ENCODE results near the gene ANKS1A.

ANKS1A gene

DNA sequence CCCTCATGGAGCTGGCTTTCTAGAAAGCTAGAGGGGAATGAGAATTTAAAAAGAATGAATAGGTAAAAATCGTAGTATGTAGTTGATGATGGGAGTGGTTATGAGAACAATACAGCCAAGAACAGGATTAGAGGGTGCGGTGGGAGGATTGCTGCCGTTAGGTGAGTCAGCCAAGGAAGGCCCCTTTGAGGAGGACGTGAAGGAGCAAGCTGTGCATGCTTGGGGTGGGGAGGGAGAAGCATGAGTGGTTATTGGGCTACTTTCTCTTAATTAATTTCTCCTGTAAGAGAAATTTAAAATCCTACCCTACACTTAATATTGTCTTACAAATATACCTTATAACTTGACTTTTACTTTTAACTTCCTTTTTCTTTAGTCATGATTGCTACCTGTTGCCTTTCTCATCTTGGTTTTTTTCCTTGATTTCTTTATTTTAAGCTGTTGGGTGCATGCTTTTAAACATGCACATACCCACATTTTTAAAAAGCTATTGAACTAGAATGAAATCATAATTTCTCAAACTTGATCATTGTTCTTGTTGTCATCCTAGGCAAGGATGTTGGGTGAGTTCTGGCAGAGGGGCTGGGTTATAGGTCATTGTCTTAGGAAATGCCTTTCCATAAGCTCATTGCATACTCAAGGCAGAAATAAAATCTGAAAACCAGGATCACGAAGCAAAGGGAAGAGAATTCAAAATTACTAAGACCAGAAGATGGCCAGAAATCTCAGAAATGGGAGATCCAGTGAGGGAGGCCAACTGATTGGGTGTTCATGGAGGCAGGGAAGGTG lies 137.6 kb downstream of the ANKS1A start:
- DNase-seq, result no peak

DNA sequence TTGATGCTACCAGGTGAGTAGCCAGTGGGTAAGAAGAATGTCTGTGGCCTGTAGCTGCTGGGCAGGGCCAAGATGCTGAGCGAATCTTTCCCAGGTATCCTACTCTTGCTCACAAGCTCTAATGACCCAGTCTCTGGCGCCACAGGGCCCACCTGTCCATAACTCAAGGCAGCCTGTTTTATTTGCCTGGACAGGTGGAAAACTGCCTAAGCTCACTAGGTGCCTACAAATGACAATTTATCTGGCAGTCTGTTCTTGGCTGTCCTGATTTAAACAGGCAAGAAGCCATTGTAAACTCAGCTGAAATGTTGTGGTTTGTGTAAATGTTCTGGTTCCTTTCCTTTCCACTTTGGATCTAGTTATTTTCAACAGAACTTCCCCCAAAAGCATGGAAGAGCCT lies 138.8 kb downstream of the ANKS1A start:
- DNase-seq, result no peak

DNA sequence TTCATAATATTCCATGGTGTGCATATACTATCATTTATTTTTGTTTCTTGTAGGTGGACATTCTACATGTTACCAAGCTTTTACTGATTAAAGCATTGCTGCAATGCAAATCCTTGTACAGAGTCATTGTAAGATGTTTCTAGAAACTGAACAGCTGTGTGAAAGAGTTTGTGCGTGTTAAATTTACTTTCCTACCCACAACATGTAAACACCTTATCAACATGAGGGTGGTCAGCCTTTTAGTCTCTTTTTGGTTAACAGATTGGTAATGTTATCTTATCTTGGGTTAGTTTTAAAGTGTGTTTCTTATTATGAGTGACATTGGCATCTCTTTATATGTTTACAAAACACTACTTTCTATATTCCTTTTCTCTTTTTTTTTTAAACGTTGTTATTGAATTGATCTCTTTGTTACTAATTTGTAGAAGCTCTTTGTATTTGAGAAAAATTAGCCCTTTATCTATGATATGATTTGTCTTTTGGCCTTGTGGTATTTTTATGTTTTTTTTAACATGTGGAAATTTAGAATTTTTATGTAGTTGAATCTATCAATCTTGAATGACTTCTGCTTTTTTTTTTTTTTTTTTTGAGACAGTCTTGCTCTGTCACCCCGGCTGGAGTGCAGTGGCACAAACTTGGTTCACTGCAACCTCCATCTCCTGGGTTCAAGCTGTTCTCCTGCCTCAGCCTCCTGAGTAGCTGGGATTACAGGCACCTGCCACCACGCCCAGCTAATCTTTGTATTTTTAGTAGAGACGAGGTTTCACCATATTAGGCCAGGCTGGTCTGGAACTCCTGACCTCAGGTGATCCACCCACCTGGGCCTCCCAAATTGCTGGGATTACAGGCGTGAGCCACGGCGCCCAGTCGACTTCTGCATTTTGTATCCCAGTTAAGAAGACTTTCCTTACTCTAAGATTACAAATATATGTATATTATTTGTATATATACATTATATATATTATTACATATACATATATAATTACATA lies 140.0 kb downstream of the ANKS1A start:
- DNase-seq, result no peak

DNA sequence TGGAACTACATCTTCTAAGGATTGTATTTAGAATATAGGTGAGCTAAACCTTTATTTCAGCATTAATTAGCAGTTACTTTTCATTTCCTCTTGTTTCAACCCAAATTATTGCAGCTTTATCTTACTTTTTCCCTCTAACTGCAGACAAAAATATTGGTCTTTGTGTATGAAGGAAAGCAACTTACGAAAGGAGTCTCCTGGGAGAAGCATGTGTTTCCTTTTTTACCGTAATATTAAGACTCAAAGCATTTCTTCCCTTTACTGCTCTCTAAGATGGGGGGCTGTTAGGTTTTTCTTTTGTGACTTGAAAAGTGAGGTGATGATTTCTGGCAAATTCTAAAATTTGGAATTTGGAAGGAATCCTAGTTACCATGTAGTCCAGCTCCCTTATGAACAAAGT lies 141.0 kb downstream of the ANKS1A start:
- DNase-seq, result no peak

- DNase-seq, result no peak
Observed at GRCh38 chr6:35031611-35032529, 142.8 kb downstream of the ANKS1A start.

GRCh38 chr6:35033683-35034082 lies 144.6 kb downstream of the ANKS1A start:
- no peak for DNase-seq

DNA sequence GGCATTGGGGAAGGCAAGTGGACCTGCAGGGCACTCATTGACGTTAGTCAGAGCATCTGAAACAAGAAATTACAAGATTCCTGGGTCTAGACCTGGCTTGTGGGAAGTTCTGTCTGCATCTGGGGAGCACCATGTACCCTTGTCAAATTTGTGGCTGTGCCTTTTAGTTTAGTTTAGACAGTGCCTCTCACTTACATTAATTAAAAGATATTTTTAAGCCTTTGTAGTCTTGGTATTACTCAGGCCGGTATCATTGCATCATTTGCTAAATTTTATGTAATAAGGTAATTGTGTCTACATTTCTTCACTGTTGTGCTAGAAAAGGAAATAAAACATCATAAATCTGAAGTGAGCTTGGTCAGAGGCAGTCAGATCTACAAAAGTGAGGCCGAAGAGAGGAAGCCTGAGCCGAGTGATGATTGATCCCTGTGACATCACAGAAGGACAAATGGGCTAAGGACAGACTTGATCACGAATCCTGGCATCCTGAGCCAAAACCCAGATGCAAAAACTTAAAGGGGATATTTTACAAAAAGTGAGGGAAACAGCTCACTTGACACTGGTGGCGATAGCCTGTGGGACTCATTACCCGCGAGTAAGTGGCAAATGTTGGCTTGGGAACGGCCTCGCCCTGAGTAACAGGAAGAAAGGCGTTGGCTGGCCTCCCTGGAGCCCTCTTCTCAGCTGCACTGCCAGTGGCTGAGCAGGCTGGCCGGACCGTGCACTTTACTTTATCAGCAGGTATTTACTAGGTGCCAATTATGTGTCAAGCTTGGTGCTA lies 145.5 kb downstream of the ANKS1A start:
- DNase-seq, result no peak

DNA sequence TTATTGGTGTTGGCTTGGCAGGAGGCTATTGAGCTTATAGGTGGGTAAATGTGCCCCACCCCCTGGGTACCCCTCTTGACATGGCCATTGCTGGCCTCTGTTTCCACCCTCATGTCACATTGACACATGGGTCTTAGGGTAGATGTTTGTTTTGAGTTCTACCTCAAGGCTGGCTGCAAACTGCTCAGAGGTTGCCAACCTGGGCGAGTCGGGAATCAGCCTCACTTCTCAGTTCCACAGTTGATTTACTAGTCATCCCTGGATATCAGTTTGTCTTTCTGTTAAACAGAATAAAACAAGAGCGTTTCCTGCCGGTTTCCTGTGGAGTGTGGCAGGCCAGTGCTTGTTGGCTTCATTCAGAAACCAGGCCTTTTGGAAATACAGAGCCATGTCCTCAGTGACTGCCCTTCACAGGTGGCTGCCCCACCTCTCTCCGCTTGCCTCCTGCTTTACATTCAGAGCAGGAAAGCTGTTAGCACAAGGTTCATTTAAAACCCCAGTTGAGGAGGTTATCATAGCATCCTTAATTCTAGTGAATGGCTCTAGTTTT lies 146.5 kb downstream of the ANKS1A start:
- no peak for DNase-seq

GRCh38 chr6:35036059-35036827 lies 147.2 kb downstream of the ANKS1A start:
- DNase-seq, result no peak

DNA sequence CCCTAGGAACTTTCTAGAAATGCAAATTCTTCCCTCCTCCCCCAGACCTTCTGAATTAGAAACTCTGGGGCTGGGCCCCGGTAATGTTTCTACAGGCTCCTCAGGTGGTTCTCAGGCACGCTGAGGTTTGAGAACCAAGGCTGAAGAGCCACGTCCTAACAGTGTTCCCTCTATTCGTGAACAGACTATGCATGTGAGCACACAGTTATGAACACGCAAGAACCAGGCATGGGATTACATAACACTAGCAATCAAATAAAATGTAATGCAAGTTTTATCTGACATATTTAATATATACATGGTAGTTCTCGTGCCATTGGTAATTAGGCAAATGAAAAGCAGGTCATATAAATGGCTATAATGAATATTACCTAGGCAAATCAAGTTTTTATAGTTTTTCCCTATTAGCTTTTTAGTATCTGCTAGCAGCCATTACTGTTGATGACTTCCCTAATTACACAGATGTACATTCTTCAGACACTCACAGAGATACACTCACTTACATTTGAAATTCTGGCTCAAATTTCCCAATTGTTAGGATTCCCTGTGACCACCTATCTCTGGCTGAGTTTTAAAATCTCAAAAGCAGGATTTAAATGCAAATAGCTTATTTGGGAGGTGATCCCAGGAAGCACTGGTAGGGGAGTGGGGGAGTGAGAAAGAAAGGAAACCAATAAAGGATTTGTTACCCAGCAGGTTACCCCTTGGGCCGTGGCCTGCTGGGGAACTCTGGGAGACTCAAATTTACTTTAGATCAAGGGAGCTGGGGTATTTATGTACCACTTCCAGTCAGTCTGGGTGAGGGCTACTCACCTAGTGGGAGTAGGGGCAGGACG lies 148.0 kb downstream of the ANKS1A start:
- DNase-seq, result no peak

- no peak for DNase-seq
Observed at GRCh38 chr6:35037664-35038038, 148.6 kb downstream of the ANKS1A start.

GRCh38 chr6:35038076-35038475 lies 149.0 kb downstream of the ANKS1A start:
- DNase-seq, result no peak

- DNase-seq, result no peak
Observed at GRCh38 chr6:35040398-35040797, 151.3 kb downstream of the ANKS1A start.

- DNase-seq, result no peak
Observed at GRCh38 chr6:35041086-35041861, 152.2 kb downstream of the ANKS1A start.

- DNase-seq, result no peak
Observed at GRCh38 chr6:35042031-35042815, 153.2 kb downstream of the ANKS1A start.

GRCh38 chr6:35043381-35044130 lies 154.5 kb downstream of the ANKS1A start:
- DNase-seq, result no peak

DNA sequence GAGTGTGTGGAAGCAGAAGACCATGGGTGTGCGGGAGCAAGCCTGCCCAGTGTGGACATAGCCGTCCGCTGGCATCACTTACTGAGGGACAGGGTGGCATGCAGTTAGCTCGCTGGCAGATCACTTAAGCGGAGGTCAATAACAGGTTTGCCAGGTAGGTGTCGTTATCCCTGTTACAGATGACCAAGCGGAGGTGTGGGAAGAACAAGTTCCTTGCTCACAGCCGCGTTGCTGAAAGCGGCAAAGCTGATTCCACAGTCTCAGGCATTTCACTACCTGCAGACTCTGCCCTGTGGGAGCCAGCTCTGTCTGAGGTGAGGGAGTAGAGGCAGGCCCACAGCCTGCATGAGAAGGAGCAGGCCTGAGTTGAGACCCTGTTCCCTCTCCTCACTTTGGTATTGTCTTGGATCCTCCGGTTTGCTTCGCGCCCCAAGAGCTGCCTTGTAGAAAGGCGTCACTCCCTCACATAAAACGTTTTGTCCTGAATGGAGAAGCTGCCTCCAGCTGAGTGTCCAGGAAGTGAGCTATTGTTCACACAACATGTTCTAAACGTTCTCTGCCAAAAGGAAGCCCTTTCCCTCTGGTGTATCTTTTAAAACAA lies 155.2 kb downstream of the ANKS1A start:
- no peak for DNase-seq

Data from activated CD4-positive, alpha-beta T cell treated with anti-CD3 and anti-CD28 coated beads for 48 hours (primary cell).